ENCODE data around the gene RUBCNL.

Gene RUBCNL

DNA sequence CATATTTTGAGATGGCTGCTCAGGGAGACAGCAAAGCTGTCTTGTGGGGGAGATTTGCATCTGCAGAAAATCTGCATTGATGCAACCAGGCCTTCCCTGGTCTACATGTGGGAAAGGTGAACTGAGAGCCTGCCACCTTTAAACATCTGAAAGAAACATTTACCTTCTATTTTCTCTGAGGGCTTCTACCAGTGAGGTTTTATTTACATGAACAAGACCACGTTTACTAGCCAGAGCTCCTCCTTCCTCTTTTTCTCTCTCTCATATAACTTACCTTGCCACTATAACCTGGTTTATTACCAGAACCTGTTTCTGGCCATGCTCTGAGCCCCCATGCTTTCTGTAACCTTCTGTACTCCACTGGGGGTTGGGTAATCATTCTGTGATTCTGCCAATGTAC, 14.4 kb upstream of the RUBCNL start:
- DNase-seq (ENCODE audit: extremely low spot score) = no peak
- CTCF ChIA-PET = interaction anchor here (1.5 kb wide), 1 partner anchor 124 kb away, joined by 3 read pairs; no protein-coding TSS in a partner anchor
- TF ChIP-seq, protein P1, sequence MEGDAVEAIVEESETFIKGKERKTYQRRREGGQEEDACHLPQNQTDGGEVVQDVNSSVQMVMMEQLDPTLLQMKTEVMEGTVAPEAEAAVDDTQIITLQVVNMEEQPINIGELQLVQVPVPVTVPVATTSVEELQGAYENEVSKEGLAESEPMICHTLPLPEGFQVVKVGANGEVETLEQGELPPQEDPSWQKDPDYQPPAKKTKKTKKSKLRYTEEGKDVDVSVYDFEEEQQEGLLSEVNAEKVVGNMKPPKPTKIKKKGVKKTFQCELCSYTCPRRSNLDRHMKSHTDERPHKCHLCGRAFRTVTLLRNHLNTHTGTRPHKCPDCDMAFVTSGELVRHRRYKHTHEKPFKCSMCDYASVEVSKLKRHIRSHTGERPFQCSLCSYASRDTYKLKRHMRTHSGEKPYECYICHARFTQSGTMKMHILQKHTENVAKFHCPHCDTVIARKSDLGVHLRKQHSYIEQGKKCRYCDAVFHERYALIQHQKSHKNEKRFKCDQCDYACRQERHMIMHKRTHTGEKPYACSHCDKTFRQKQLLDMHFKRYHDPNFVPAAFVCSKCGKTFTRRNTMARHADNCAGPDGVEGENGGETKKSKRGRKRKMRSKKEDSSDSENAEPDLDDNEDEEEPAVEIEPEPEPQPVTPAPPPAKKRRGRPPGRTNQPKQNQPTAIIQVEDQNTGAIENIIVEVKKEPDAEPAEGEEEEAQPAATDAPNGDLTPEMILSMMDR (IDR thresholded peaks at IDR 0.05; ENCODE audit: control extremely low read depth, extremely low read depth, low read depth, missing control alignments) = no peak
- POLR2A ChIA-PET = no interaction called here

DNA sequence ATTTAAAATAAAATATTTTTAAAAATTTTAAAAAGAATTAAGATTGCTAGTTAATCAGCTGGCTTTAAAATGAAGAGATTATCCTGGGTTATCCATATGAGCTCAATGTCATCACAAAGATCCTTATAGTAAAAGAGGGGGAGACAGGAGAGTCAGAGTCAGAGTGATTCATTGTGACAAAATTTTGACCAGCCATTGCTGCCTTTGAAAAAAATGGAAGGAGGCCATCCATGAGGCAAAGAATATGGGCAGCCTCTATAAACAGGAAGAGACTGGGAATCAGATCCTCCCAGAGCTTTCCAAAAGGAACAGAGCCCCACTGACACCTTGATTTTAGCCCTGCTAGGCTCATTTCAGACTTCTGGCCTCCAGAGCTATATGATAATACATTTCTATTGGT, 9.3 kb upstream of the RUBCNL start:
- TF ChIP-seq, protein P1 (IDR thresholded peaks at IDR 0.05; ENCODE audit: control extremely low read depth, extremely low read depth, low read depth, missing control alignments) = no peak
- POLR2A ChIA-PET = no interaction called here
- DNase-seq (ENCODE audit: extremely low spot score) = no peak
- CTCF ChIA-PET = interaction anchor here (1.2 to 1.4 kb wide), 2 partner anchors 24 to 73 kb away, joined by 3 read pairs; no protein-coding TSS in a partner anchor

DNA sequence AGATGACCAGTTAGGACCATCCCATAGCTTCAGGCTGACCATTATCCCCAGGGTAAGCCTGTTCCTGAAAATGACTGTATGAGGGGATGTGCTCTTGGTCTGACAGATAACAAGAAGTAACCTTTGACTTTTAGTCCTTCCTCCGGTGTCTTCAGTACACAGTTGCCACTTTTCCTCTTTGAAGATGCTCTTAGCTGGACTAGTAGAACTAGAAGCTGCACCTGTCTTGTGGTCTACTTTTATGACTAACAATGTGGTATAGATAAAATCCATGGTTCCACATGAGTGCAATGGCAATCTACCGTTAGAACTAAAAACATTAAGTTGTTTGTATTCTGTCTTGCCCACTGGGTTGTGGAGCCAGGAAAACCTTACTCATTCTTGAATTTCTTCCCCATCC, 5.9 kb upstream of the RUBCNL start:
- ChIA-PET CTCF (interaction anchor here (1.0 to 1.6 kb wide), 2 partner anchors 8 to 15 kb away, joined by 3 read pairs; no protein-coding TSS in a partner anchor), POLR2A (interaction anchor here (0.6 kb wide), 1 partner anchor 19 kb away, joined by 4 read pairs; no protein-coding TSS in a partner anchor)
- DNase-seq (ENCODE audit: extremely low spot score) = no peak
- TF ChIP-seq, protein P1 (IDR thresholded peaks at IDR 0.05; ENCODE audit: control extremely low read depth, extremely low read depth, low read depth, missing control alignments) = no peak

DNA sequence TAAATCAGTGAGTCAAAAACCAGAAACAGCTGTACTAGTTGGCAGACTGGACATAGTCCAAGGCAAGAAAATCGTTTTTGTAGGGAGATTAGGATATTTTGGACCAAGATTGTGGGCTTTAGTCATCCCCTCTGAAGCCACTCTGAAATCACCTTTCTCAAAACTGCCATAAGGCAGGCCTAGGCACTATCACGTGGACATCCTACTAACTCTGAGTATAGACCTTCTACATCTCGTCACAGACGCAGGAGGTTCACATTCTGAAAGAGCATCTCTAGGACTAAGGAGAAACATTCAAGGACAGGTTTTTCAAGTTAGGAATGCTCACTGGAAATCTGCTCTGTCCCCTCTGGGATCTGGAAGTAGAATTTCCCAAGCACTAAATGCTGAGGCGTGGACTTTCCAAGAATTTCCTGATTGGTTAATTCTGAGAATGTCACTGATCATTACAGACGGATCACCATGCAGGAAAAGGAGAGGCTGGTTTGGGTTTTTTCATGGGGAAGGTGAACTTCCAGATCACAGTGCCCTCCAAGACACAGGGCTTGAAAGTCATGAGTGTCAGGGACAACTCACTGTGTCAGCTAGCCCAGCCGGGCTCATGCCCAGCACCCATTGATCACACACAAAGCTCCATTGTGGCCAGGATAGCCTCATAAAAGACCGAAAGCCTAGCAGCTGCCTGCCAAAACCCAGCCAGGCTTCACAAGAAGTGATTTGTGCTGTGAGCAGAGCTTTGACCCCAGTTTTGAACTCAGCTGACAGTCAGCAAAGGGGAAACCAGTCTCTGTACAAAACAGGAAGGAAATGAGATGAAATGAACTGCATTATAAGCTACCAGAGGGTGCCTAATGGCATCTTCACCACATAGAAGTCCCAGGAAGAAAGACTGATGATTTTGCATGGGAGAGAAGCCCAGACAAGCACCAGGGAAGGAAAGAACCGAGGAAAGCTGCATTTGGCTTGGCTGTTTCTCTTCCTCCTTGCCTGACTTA, 2.7 kb upstream of the RUBCNL start:
- POLR2A ChIA-PET = no interaction called here
- DNase-seq (ENCODE audit: extremely low spot score) = no peak
- TF ChIP-seq, protein P1 (IDR thresholded peaks at IDR 0.05; ENCODE audit: control extremely low read depth, extremely low read depth, low read depth, missing control alignments) = no peak
- CTCF ChIA-PET = interaction anchor here (1.0 to 1.6 kb wide), 3 partner anchors 11 to 17 kb away, joined by 3 to 4 read pairs (median 3); no protein-coding TSS in a partner anchor

DNA sequence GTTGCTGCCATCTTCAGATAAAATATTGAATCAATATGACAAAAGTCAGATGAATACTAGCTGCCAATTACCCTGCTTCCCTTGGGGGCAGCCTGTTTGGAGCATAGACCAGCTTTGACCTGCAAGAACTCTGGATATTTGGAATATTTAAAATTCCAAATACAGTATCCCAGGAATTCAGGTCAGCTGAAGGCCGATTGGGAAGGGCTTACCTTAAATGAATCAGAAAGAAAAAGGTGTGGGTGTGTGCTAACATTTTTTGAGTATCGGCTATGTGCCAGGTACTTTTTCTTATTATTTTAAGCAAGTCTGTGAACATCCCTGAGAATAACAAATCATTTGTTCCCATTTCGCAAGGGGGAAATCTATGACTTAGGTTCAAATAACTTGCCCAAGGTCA, 1.8 kb upstream of the RUBCNL start:
- POLR2A ChIA-PET = interaction anchor here (0.7 kb wide), 1 partner anchor 405 kb away, joined by 3 read pairs; no protein-coding TSS in a partner anchor
- TF ChIP-seq, protein P1 (IDR thresholded peaks at IDR 0.05; ENCODE audit: control extremely low read depth, extremely low read depth, low read depth, missing control alignments) = no peak
- CTCF ChIA-PET = interaction anchor here (1.0 kb wide), 1 partner anchor 11 kb away, joined by 3 read pairs; no protein-coding TSS in a partner anchor
- no peak for DNase-seq (ENCODE audit: extremely low spot score)

DNA sequence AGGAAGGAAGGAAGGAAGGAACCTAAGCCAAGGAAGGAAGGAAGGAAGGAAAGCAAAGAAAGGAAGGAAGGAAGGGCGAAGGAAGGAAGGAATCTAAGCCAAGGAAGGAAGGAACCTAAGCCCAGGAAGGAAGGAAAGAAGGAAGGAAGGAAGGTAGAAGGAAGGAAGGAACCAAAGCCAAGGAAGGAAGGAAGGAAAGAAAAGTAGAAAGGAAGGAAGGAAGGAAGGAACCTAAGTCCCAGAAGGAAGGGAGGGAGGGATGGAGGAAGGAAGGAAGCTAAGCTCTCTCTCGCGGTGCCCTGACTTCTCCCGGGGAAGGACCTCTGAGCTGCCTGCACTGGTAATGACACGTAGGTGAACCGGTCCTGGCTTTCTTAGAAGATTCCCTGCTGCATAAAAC, 1.3 kb upstream of the RUBCNL start:
- TF ChIP-seq, protein P1 (IDR thresholded peaks at IDR 0.05; ENCODE audit: control extremely low read depth, extremely low read depth, low read depth, missing control alignments) = no peak
- POLR2A ChIA-PET = interaction anchor here (0.7 kb wide), 1 partner anchor 405 kb away, joined by 3 read pairs; no protein-coding TSS in a partner anchor
- no peak for DNase-seq (ENCODE audit: extremely low spot score)
- CTCF ChIA-PET = interaction anchor here (1.0 kb wide), 1 partner anchor 10 kb away, joined by 3 read pairs; no protein-coding TSS in a partner anchor
